IPS DF 6.9 (cell line): ENCODE measurements around the gene RELL1.

Experiments
- DNase-seq: peaks from one replicate; pipeline ENCODE4 v3.0.0-alpha.2; 2013; ENCODE audit warnings: low read depth, low spot score
- H3K27ac ChIP-seq: one replicate; pipeline ENCODE4 v1.5.1; 2013; ENCODE audit warnings: low read length, control low read depth
- H3K27me3 ChIP-seq: 2 replicates; pipeline ENCODE4 v1.6.1; 2013; ENCODE audit warnings: mild to moderate bottlenecking, low read length; ENCODE audit not compliant: control insufficient read depth, insufficient read depth
- H3K36me3 ChIP-seq: 2 replicates; pipeline ENCODE4 v1.6.1; 2013; ENCODE audit warnings: low read length; ENCODE audit not compliant: control insufficient read depth, insufficient read depth
- H3K4me1 ChIP-seq: 2 replicates; pipeline ENCODE4 v1.6.1; 2013; ENCODE audit warnings: low read length; ENCODE audit not compliant: control insufficient read depth, insufficient read depth
- H3K4me3 ChIP-seq: 2 replicates; pipeline ENCODE4 v1.5.1; 2013; ENCODE audit warnings: mild to moderate bottlenecking, low read length
- H3K9me3 ChIP-seq: 2 replicates; pipeline ENCODE4 v1.6.1; 2013; ENCODE audit warnings: low read length, inconsistent platforms; ENCODE audit not compliant: control insufficient read depth, insufficient read depth
- WGBS: extraction: QIAGEN DNeasy Blood & Tissue Kit; methylation state at CpG from one replicate; pipeline ENCODE4 v1.1.7; 2013; ENCODE audit warnings: mixed read lengths, missing lambda C conversion rate; ENCODE audit not compliant: insufficient read length, insufficient coverage; 5-methylcytosine and 5-hydroxymethylcytosine counted together

The RELL1 gene

DNA sequence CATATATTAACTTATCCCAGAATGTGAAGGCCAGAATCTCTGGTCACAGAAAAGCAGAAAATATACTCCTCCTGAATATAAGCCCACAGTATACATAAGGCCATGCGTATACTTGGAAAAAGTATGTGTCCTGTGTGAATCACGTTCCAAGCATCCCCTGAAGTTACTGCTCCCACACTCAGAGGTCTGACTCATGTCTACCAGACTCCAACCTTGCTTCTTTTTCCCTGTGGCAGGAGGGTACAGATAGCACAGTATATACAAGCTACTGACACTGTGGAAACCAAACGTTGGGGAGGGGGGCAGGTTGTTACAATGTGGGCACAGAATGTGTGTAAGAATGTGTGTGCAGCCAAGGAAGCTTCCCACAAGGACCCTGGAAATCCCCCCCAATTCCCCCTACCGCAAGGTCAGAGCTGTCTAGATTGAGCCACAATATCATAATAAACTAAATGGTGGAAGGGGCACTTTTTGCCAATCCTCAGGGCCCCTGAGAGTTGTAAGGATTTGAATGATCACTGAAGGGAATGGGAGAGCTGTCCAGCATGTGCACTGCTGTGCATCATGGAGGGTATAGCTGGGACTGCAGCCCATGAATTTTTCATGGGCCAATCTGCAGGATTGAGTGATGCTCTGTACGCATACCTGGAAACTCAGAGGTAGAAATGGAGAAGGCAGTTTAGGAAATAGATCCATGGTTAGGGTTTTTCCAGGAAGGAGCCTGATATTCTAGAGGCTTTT, 7.4 kb upstream of the RELL1 start:
- H3K27me3 ChIP-seq, result no peaks in the 10 kb centered on the region
- WGBS, result no CpG with 5 or more reads among the region's 5 CpGs
- no peak for DNase-seq
- 0 out of 2 replicates have a peak, but pooled peaks cover 2% of the 10 kb centered on the region for H3K4me1 ChIP-seq
- H3K4me3 ChIP-seq, result no peak overlapping the region
- no peaks in the 10 kb centered on the region for H3K9me3 ChIP-seq
- H3K27ac ChIP-seq, result no peak overlapping the region
- H3K36me3 ChIP-seq, result no peaks in the 10 kb centered on the region

DNA sequence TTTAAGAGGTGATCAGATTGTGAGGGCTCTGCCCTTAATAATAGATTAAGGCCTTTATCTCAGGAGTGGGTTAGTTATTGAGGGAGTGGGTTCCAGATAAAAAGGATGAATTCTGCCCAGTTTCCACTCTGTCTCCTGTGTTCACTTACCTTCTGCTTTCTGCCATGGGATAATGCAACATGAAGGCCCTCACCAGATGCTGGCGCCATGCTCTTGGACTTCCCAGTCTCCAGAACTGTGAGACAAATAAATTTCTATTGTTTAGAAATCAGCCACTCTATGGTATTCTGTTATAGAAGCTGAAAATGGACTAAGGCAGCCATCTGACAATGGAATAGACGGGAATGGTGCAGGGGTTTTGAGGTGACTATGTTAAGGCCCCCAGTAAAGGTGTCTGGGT, 6.9 kb upstream of the RELL1 start:
- no peaks in the 10 kb centered on the region for H3K9me3 ChIP-seq
- H3K4me3 ChIP-seq, result no peak overlapping the region
- no peaks in the 10 kb centered on the region for H3K27me3 ChIP-seq
- DNase-seq, result no peak
- no CpG with 5 or more reads among the region's 2 CpGs for WGBS
- H3K27ac ChIP-seq, result no peak overlapping the region
- H3K4me1 ChIP-seq, result 0 out of 2 replicates have a peak, but pooled peaks cover 2% of the 10 kb centered on the region
- H3K36me3 ChIP-seq, result no peaks in the 10 kb centered on the region

DNA sequence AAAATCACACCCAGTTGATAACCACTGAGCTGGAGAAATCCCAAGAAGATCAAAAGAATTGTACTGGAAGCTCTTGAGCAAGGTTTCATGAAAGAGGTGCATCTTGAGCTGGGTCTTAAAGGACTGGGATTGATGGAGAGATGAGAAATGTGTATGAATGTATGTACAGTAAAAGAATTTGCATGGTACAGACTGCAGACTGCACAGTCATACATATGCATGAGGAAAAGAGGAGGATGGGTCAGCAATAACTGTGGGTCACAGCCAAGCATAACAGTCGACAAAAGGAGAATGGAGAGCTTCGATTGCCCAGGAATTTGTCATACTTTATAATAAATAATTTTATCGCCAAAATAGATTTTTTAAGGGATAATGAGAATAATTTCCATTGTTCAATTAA, 4.8 kb upstream of the RELL1 start:
- whole genome bisulfite sequencing, result no CpG with 5 or more reads among the region's 3 CpGs
- H3K4me1 ChIP-seq, result no peaks in the 10 kb centered on the region; the same call in 1 of the 2 replicates
- no peak overlapping the region for H3K4me3 ChIP-seq
- no peaks in the 10 kb centered on the region for H3K9me3 ChIP-seq
- H3K27me3 ChIP-seq, result no peaks in the 10 kb centered on the region; the same call in 1 of the 2 replicates
- H3K27ac ChIP-seq, result no peak overlapping the region
- no peak for DNase-seq
- no peaks in the 10 kb centered on the region for H3K36me3 ChIP-seq

DNA sequence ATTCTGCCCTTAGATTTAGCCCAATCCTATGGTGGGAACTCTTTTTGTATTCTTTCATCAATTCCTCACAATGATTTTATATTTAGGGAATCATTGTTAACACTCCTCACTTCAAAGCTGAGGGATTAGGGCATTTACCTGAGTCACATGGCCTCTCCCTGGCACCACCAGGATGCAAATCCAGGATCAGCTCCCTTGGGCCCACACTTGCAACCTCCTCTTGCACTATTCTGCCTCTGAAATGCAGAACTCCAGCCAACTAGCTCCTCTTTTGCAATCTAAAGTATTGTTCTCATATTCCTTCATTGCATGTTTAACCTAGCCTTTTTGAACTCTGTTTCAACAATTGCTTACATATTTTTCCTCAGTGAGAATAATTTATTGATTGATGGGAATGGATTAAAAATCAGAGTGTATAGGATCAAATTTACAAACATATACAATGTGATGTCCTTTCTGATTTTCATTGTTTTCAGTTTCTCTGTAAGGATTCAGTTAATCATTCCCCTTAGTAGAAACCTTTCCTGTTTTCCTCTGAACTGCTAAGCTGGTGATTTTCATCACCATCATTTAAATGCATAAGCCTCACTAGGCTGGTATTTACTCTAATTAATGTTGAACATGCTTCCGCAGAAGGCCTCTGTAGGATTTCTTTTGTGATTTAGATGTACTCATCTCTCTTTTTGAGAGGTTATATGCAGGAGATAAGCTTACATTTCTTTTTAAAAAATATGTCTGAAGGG, 3.3 kb upstream of the RELL1 start:
- no peaks in the 10 kb centered on the region; the same call in 1 of the 2 replicates for H3K4me1 ChIP-seq
- no peaks in the 10 kb centered on the region for H3K9me3 ChIP-seq
- H3K27me3 ChIP-seq, result no peaks in the 10 kb centered on the region; the same call in 1 of the 2 replicates
- no peak for DNase-seq
- no peak overlapping the region for H3K27ac ChIP-seq
- WGBS, result no CpG with 5 or more reads among the region's 1 CpG
- no peaks in the 10 kb centered on the region for H3K36me3 ChIP-seq
- no peak overlapping the region for H3K4me3 ChIP-seq

DNA sequence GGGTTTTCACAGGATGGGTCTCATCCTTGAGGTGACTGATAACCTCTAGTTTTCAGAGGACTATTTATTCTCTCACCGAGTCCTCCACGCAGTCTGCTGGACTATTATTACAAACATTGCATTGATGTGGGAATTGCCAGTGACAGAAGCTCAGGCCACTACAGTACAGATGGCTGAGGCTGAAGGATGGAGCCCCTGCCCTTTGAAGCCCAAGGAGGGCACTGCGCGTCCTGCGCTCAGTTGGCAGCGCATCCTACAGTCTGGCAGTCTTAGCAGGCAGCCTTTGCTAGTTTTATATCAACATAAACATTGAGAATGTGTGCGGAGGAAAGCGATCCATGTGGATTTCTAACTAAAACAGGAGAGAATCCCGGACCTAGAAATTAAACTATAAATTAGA, 1.5 kb upstream of the RELL1 start:
- H3K27ac ChIP-seq, result no peak overlapping the region
- H3K27me3 ChIP-seq, result no peaks in the 10 kb centered on the region; the same call in 1 of the 2 replicates
- no CpG with 5 or more reads among the region's 9 CpGs for WGBS
- no peaks in the 10 kb centered on the region for H3K36me3 ChIP-seq
- no peak overlapping the region for H3K4me3 ChIP-seq
- no peak for DNase-seq
- H3K9me3 ChIP-seq, result no peaks in the 10 kb centered on the region
- no peaks in the 10 kb centered on the region; the same call in 1 of the 2 replicates for H3K4me1 ChIP-seq

DNA sequence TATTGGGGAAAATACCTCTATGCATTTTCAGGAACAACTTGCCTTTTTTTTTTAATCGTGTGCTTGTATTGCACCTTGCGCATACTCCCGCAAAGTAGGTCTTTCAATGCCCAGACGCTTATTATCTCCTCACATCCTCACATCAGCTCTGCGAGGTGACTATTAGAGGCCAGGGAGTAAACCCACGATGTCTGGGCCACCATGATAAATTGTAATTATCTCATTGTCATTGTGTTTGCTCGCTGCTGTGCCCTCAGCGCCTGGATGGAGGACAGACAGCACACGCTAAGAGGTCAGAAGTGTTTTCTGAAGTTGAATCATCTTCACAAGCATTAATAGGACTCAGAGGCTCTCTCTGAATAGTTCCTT, 1.0 kb upstream of the RELL1 start:
- no peak for DNase-seq
- no peak overlapping the region for H3K27ac ChIP-seq

DNA sequence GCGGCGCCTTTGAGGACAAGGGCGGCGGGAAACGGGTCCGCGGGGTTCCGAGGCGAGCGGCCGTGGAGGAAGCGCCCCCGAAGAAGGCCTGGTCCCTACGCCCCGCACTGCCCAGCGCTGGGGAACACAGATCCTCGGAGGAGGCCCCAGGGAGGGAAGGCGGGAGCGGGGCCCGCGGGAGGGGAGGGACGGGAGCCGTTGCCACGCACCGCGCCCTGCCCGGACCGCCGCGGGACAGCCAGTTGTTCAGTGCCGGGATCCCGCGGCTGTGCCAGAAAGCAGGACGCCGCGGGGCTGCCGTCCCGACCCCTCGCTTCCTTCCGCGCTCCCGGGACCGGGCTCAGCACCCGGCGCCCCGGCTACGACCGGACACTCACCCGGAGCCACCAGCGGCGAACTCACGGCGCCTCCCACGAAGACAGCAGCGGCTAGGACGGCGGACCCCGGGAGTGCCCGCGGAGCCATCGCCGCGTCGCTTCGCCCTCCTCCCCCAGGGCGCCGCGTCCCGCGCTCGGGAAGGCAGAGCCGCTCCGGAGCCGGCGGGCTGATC, 278 bp downstream of the RELL1 start:
- H3K27me3 ChIP-seq, result no peaks in the 10 kb centered on the region; the same call in 1 of the 2 replicates
- peak overlapping the region; percentile 70; the same call in 1 of the 2 replicates for H3K4me3 ChIP-seq
- no CpG with 5 or more reads among the region's 75 CpGs for WGBS
- no peak for DNase-seq
- H3K9me3 ChIP-seq, result no peaks in the 10 kb centered on the region
- no peaks in the 10 kb centered on the region; the same call in 1 of the 2 replicates for H3K4me1 ChIP-seq
- H3K27ac ChIP-seq, result no peak overlapping the region
- no peaks in the 10 kb centered on the region for H3K36me3 ChIP-seq

More for the DNA sequence above, 1.0 kb upstream of the RELL1 start:
- no peaks in the 10 kb centered on the region; the same call in 1 of the 2 replicates for H3K4me1 ChIP-seq
- WGBS, result no CpG with 5 or more reads among the region's 9 CpGs
- H3K27me3 ChIP-seq, result no peaks in the 10 kb centered on the region; the same call in 1 of the 2 replicates
- no peaks in the 10 kb centered on the region for H3K9me3 ChIP-seq
- no peaks in the 10 kb centered on the region for H3K36me3 ChIP-seq
- peak overlapping the region; percentile 53; the same call in 1 of the 2 replicates for H3K4me3 ChIP-seq

DNA sequence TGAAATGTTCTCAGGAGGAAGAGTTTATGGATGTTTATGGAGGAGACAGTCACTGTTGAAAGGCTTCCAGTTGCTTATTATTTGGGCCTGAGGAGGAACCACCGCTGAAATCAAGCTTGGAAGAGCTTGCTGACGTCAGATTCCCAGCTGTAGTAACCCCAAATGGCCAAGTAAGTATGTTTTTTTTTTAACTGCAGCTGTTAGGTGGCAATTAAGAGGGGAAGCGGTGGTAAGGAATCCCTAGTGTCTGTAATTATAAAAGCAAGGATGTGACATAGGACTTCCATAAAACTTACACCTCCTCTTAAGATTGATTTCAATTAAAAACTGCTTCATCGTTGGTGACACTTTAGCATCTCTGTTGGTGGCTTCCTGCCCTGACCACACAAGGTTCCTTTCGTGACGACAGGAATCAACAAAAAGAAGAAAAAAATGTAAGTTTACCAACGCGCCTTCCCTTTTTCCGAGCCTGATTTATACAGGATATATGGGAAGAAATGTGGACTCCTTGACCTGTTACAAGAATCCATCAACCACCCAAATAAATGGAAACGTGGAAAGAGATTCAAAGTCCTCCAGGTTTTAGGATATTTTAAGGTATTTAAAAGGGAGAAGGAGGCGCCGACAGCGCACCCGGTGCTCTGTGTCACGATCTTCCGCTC, 884 bp downstream of the RELL1 start:
- no peaks in the 10 kb centered on the region; the same call in 1 of the 2 replicates for H3K4me1 ChIP-seq

DNA sequence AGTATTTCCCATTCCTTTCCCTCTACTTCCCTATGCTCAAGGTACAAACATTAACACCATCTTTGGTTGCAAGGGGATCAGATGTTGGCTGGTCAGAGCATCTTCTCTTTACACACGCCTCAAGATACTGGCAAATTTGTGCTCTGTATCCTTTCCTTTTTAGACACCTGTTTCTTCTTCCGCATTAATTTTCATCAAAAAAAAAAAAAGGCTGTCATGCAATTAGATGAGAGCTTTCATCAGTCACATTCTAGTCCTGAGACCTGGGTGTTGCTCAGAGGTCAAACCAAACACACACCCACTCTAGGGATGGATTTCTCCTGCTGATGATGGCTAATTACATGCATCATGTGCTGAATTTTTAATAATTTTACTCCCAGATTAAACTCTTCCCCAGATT, 2.0 kb downstream of the RELL1 start:
- H3K4me1 ChIP-seq, result no peaks in the 10 kb centered on the region; the same call in 1 of the 2 replicates
- no peaks in the 10 kb centered on the region for H3K9me3 ChIP-seq
- WGBS, result no CpG with 5 or more reads among the region's 2 CpGs
- no peak overlapping the region for H3K27ac ChIP-seq
- no peak for DNase-seq
- H3K36me3 ChIP-seq, result no peaks in the 10 kb centered on the region
- no peaks in the 10 kb centered on the region; the same call in 1 of the 2 replicates for H3K27me3 ChIP-seq
- H3K4me3 ChIP-seq, result no peak overlapping the region

More for the DNA sequence above, 884 bp downstream of the RELL1 start:
- no peak for DNase-seq
- Histone ChIP-seq H3K36me3 (no peaks in the 10 kb centered on the region), H3K27me3 (no peaks in the 10 kb centered on the region; the same call in 1 of the 2 replicates), H3K4me3 (peak overlapping the region; percentile 70; the same call in 1 of the 2 replicates), H3K9me3 (no peaks in the 10 kb centered on the region), H3K27ac (no peak overlapping the region)
- no CpG with 5 or more reads among the region's 16 CpGs for WGBS
